GM19467 (cell line): ENCODE results near the gene NADK.

Source experiments
- ATAC-seq: cut with Tn5 transposase; IDR thresholded peaks from one replicate; pipeline ENCODE4 v1.9.1; 2021; ENCODE audit warnings: mild to moderate bottlenecking, moderate library complexity; ENCODE audit not compliant: unreplicated experiment

Gene NADK

DNA sequence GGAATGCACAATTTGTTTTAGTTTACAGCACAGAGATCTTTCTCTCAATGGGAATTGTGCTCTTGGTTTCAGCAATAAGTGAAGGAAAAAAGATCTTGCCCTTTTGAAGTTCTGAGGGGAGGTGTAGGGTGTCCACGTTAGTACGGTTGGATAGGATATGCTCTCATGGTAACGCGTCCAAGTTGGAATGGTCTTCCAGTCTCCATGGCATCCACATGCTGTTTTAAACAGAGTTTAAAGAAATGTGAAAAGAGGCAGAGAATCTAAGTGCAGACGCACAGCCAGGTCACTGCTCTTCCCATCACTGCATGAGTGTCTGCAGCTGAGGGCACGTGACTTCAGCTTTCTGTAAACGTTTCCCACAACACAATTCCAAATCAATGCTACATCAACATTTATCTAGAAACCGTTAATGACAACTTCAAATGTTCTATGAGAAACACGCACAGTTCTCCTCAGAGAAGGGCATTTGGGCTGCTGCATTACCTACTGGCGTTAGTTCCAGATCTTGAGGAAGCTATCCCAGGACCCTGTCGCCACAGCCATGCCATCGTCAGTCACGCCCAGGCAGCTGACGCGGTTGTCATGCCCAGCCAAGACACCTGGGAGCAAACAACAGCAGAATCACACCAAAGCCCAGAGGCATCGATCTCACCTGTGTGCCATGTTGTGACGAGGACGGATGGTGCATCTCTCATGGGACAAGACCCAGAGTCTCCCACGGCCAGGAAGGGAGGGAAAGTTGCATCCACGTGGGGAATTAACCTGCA is 8.8 kb upstream of the NADK start:
- ATAC-seq: no peak

DNA sequence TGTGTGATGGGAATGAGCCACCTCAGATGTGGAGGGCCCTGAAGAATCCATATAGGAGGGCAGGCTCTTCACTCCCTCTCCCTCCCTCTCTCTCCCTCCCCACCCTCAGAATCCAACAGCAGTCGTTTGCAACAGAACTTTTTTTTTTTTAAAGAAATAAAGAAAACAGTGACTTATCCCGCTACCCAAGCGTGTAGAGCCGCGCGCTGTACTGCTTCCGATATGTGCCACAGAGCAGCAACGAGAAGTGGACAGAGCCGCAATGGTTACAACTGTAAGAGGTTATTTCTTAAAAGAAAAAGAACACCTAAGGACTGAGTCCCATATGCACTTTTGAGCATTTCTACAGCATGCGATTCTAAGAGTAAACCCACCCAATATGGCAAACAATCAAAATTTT is 7.4 kb upstream of the NADK start:
- ATAC-seq: no peak

DNA sequence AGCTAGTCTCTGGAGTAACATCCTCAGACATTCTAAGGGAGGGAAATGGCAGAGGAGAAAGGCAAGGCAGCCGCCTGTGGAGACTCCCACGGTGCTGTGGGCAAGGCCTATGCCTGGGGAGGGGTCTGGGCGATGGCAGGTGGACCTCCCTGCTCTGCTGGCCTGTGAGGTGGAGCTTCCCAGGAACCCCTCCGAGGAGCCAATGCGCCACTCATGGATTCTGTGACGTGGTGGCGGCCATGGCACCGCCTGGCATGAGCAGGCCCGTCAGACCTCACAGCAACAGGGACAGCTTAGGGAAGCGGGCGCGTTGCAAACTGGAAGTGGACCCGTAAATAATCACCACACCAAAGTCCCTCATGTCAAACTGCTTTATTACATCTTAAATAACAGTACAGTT is 6.7 kb upstream of the NADK start:
- ATAC-seq: no peak

DNA sequence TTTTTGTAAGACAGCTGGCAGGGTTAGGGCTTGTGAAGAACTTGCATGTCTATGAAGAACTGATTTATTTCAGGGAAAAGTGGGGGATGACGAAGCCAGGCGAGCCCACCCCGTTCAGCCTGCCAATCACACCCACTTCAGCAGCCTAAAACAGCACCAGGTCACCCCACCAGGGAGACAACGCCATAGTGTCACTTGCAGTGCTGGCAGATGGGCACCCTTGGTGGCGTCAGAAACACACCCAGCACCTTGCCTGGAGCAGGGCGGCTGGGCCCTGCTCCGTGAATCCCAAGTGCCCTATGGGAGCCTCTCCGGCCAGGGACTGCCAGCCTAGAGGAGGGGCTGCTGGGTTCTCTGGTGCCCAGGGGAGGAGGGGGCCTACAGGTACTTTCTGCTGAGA is 5.0 kb upstream of the NADK start:
- ATAC-seq: no peak

DNA sequence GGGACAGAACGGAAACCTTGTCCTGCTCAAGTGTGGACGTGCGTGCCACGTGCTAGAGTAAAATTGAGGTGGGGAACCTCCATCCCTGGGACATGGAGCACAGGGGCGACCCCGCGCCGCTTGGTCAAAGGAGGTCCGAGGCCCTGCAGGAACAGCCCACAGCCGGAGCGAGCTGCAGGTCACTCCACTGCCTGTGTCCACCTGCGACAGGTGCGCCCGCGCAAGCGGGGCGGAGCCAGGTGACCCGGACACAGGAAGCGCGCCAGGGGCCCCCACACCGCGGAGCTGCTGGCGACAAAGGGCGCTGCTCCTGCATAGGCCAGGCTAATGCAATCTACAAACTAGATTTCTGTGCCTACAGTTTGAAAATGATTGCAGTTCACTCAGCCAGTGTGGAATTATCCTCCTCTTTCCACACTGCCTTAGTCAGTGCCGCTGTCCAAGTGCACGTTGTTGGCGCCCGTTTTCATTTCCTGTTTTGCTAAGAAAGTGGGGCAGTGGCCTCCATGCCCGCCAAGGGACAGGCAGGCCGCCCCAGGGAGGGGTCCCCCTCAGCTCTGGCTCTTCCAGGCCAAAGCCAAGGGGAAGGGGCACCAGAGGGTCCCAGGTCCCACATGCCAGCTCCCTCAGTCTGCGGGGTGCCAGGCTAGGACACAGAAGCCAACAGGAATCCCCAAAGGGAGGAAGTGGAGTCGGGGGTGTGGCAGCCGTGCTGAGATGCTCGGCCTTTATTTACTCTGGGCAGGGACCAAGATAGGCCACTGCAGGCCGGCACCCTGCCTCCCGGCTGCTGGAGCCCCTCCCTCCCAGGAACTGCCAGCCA is 4.3 kb upstream of the NADK start:
- ATAC-seq: no peak

DNA sequence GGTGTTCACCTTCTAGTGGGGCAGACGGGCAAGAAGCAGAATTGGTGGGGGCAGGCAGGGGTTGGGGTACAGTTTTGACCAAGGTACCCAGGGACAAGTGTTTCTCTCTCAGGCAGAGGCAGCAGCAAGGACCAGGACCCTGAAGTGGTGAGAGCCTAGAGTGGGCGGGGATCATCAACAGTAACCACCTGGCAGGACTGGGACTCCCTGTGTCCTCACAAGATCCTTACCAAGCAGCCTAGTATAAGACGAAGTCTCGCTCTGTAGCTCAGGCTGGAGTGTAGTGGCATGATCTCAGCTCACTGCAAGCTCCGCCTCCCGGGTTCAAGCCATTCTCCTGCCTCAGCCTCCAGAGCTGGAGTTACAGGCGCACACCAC is 3.2 kb upstream of the NADK start:
- ATAC-seq: no peak

DNA sequence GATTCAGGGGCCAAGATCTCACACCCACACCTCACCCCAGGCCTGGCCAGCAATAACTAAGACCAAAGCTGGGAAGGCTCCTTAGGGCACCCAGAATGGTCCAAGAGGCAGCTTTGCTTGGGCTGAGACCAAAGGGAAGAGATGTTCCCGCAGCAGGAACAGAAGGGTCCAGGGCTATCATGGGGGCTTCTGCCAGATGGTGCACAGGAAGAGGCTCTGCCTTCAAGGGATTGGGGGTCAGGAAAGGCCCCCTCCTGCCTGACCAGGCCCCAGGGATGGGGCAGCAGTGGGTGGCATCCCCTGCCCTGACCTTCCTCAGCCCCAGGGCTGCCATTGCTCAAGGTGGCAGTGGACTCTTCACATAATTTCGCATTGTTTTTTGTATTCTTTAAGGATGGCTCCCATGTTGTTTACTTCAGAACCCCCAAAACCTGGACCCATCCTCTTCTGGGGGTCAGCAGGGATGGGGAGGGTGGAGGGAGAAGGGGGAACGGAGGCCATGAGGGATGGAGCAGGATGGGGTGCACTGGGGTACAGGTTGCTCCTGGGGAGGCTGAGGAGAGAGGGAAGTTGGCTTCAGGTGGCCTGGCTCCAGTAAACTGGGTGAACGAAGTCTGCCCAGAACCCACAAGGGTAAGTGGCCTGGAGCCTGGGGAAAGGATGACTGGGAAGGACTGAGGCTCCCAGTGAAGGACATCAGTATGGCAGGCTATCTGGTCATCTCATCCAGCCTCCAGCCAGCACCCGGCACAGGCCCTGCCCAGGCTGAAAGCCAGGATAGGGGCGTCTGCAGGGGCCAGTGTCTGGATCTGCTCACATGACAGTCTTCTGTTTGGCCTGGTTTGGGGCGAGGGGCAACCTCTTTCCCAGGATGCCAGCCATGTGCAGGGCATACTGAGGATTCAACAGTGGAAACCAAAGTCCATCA is 2.6 kb upstream of the NADK start:
- ATAC-seq: no peak

DNA sequence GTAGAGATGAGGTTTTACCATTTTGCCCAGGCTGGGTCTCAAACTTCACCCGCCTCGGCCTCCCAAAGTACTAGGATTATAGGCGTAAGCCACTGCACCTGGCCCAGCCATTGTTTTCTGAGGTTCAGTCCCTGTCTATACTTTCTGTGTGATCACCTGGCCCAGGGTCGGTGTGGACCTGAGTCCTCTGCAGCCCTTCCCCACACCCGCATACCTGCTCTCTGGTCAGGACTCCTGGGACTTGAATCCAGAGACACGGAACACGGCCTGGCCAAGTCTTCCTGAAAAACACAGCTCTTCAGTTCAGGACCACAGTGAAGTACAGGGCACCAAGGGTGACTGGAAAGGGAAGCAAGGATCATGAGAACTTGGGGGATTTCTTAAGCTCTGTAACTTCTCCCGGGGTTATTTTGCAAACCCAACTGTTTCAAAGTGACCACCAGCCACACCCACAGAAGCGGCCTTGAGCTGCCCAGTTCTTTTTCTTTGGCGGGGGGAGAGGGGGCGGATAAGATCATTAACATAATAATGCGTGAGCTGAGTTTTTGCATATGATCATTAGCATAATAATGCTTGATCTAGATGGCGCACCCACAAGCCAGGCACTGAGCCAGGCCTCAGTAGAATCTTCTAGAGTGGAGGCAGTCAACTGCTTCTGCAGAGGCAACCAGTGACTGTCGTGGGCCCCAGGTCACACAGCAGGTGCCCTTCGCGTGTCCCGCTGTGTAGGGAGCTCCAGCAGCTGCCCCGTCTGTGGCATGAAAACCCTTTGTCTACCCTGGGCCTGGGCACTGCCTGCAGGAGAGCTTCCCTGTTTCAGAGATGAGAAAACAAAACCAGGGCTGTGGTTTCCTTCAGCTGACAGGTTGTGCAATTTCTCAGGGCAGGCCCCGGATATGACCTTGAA is 1.7 kb upstream of the NADK start:
- ATAC-seq: no peak

DNA sequence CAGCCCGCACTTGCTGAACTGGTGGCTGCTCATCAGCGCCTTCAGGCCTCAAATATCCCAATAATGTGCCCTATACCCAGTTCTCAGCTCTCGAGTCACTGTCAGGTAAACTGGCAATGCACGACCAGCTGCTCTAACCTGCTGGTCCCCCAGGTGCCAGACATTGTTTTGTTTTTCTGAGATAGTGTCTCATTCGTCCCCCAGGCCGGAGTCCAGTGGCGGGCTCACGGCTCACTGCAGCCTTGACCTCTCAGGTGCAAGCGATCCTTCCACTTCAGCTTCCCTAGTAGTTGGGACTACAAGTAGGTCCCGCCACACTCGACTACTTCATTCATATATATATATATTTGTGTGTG is 1.0 kb upstream of the NADK start:
- no peak for ATAC-seq

DNA sequence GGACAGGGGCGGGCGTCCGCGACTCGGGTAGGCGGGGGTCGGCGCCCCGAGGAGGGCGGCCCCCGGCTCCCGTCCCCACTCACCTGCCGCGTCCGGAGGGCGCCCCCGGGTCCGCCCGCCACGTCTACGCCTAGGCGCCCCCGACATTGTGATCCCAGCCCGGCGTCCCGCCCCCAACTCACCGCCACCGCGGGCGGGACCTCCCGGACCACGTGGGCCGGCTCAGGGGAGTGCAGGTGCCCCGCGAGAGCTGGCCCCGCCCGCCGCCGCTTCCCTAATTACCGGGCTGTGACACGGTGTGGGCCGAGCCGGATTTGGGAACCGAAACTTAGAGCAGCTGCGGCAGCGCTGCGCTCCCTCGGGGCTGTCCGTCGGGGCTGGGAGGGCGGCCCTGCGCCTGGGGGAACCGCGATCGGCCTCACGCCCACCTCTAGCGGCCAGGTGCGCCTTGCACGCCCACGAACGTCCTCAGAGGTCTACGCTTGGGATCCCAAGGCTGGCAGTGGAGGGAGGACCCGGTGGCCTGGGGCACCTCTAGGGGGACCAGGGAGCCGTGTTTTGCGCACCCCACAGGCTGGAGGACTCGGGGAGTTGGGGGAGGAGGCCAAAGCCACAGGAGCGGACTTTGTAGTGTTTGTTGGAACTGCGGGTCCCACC is 521 bp upstream of the NADK start:
- peak; percentile 64 for ATAC-seq

DNA sequence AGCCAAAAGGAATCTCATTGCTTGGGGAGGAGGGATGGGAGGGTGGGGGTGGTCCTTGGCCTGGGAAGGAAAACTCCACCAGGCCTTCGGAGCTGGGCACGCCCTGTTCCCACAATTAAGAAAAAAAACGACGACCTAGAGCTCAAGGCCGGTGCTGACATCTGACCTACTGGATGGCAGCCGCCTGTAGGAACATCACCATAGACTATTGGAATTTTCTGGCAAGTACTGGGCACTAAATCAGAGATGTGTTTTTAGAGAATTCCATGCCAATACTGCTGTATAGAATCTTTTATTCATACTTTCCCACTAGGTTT is 729 bp downstream of the NADK start:
- ATAC-seq: no peak

DNA sequence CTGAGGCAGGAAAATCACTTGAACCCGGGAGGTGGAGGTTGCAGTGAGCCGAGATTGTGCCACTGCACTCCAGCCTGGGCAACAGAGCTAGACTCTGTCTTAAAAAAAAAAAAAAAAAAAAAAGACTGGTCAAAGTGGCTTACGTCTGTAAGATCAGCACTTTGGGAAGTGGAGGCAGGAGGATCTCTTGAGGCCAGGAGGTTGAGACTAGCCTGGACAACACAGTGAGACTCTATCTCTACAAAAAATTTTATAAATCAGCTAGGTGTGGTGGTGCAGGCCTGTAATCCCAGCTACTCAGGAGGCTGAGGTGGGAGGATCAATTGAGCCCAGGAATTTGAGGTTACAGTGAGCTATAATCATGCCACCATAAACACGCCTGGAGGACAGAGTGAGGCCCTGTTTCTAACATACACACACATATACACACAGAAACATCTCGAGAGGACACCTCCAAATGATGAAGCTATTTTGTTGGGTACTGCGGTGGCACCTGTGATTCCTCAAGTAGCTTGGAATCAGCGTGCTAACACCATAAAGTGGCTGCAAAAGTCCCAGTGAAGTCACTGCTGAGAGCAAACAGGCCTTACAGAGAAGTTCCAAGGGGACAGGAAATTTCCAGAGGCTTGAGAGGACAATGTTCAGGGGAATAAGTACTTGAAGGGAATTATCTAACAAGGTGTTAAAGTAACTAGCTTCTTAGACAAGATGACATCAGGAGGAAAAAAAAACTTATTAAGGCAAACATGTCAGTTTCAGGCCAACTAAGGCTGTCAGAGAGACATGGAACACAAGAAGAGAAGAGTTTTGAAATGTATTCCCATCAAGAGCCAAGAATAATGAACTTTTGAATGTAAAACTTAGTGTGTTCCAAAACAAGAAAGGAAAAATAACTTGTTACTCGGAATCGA is 1.3 kb downstream of the NADK start:
- ATAC-seq: no peak

DNA sequence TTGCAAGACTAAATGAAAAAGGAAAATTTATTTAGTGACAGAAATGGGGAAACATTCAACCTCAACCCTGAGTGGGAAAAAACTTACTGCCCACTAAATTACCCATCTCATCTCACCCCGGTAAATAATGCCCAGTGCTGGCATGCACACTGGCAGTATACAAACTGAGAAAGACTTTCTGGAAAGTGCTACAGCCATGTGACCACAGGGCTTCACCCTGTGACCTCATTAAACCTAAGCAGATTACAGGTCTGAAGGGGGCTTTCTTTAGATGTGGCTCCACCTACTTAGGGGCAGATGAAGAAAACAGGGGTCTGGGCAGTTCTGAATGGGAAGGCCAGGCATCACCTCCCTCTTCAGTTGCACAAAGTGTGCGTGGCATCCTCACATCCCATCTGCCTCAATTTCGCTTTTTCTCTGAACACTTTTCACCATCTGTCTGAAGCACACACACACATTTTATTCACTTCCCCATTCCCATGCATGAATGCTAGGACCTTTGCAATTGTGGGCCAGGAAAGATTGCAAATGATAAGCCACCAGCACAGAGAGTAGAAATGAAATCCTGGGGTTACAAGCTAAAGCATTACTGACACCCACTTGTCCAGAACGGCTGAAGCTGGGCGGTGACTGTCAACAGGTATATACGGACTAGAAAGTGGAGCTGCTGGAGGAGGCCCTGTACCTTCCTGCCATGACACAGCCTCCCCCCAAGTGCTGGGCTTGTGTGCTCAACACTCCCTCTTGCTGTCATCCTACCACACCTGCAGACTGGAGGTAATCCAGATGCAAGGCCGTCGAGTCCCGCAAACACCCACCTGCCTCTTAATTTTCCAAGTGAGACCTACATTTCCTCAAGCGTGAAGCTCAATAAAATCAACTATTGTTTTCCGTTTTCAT is 2.7 kb downstream of the NADK start:
- no peak for ATAC-seq

DNA sequence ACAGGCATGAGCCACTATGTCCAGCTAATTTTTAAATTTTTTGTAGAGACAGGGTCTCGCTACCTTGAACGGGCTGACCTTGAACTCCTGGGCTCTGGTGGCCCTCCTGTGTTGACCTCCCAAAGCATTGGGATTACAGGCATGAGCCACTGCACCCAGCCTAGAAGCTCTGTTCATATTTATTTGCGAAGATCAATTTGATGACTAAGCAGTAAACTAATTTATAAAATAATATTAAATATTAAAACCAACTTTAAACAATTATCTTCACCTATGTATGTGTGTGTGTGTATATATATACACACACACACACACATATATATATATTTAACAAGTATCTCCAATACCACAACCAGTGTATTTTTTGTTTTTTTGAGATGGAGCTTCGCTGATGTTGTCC is 4.4 kb downstream of the NADK start:
- ATAC-seq: no peak

DNA sequence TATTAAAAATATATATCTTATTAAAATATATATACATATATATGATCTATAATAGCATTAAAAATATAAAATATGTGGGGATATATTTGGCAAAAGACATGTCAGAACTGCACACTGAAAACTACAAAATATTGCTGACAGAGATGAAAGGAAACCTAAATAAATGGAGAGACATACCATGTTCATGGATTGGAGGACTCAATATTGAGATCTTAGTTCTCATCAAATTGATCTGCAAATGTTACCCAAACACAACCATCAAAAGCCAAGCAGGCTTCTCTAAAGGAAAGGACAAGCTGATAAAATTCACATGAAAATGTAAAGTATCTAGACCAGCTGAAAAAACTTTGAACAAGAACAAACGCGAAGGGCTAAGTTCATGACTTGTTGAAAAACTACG is 7.2 kb downstream of the NADK start:
- no peak for ATAC-seq

DNA sequence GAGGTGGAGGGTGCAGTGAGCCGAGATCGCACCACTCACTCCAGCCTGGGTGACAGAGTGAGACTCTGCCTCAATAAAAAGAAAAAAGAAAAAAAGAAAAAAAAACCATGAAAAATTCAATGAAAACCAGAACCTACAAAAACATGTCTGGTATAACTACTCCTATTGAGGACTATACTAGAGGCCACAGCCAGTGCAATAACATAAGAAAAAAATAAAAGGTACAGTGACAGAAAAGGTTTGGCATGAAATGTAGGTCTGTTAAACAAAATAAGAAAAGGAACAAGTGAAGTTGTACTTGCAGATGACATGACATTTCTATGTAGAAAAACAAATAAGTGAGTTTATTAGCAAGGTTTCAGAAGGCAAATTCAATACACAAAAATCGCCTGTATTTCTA is 8.2 kb downstream of the NADK start:
- no peak for ATAC-seq

DNA sequence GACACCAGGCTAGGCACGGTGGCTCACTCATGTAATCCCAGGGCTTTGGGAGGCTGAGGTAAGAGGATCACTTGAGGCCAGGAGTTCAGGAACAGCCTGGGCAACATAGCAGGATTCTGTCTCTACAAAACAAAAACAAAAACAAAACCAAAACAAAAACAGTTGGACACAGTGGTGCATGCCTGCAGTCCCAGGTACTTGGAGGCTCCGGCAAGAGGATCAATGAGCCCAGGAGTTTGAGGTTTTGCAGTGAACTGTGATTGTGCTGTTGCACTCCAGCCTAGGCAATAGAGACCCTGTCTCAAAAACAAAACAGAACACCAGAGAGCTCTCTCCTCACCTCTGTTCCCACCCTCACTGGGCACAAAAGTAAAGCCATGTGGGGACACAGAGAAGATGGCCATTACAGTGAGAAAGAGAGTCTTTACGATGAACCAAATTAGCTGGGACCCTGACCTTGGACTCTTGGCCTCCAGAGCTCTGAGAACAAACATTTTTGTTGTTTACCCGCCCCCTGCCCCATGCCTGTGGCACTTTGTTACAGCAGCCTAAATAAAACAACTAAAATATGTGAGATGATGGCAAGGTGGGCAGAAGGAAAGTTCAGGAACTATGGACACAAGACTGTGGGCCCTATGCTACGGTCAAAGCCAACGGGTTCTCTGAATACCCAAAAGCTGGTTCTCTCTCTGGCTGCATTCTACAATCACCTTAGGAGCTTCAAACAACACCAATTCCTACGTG is 9.8 kb downstream of the NADK start:
- no peak for ATAC-seq
